NCI-H345 treated with DMSO at 0.1 percent for 48 hours (cell line): Measurements from ENCODE around the gene COL12A1.

Experiments used
- DNase-seq: peaks from one replicate; lab custom pipeline; 2025; ENCODE audit not compliant: unreplicated experiment; lab: John Stamatoyannopoulos, UW

The COL12A1 gene

DNA sequence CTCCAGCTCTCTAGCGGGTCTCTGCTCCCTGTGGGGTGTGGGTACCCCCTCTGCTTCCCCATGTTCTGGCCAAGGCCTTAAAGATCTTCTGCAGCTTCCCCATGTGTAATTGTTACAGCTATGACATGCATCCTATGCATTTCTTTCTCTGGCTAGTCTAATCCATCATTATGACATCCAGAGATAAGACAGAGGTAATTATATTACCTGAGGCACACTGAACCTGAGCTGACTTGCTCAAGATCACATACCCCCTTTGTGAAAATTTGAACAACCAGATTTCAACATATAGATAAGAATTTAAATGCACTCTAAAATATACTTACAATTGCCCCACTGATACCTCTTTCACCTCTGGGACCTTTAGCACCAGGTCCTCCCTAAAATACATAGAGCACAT lies 102.4 kb downstream of the COL12A1 start:
- no peak for DNase-seq

DNA sequence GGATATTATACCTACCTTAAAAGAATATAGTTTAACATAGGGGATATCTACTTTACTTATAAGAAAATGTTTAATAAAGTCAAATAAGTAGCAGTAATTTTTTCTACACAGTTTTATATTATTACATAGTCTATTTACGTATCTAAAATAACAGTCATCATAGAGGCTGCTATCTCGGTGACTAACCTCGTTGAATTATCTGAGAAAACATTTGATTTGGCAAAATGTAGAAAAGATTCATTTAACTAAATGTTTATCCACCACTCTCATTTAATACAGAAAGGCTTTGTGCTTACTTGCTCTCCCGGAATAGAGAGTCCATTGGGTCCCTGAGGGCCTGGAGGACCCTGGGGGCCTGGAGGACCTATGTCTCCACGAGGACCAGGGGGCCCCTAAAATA lies 103.6 kb downstream of the COL12A1 start:
- no peak for DNase-seq

DNA sequence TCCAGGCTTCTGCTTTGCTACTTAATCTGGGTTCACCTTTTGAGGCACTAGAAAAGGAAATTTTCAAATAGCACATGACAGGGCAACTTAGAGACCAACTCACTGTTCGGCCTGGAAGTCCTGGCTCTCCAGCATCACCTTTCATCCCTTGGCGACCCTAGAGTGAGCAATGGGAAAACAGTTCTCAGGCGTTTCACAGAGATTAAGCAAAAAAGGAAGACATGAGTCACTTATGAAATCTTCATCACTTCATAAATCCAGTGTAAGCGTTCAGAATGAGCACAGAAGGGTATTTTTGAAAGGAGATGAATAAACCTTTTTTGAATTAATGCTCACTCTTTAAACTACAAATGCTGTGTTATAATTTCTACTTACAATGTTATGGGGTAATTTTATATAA lies 104.0 kb downstream of the COL12A1 start:
- DNase-seq = no peak

DNA sequence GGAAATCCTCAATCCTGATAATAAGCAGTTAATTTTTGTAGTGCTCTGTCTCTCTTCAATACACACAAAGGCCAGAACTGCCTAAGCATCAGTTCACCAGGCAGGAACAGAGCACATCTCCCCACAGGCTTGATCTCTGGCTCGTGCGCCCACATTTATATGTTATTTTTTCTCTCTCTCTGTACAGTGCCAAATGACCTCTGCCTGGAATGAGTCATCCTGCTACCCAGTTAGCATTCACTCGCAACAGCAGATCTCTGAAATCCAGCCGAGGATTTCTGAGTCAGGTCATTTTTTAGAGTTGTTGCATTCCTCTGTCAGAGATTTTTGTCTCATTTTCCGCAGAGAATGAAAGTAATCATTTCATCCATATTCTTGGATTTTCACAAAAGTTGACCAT lies 107.1 kb downstream of the COL12A1 start:
- no peak for DNase-seq

DNA sequence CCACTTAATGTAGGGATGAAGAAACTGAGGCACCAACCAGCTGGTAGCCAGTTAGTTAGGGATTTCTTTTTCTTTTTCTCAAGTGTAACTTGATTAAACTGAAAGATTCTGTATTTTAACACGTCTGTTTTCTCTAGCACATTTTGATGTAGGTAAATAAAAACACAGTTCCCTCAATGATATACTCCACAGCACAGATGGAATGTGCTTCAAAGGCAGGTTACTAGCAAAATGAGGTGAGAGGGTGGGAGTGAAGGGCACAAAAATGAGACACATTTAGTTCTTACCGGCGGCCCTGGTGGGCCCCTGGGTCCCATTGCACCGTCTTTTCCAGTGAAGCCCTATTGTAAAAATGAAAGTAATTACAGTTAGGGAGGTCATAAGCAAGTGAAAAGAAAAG lies 108.9 kb downstream of the COL12A1 start:
- no peak for DNase-seq

DNA sequence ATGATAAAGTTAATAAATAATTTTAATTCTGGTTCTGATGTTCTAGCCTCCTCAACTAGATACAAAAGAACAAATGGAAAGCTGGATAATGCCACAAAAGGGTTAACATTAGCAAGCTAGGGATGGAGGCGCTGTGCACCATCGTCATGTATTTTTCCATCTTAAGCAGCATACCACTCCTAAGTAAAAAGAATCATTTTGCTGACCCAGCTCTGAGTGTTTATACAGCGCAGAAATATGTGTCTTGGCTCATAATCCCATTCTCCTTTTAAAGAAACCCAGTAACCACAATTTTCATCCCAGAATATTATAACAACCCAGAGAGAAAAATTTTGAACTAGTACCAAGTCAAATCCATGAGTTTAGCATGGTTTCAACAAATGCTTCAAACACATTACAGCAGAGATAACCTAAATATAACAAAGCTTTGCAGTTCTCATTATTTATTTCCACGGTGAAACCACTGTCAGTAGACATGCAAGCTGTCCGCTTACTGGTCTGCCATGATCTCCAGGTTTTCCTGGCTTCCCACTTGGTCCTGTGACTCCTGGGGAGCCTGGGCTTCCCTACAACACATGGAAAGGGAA lies 111.1 kb downstream of the COL12A1 start:
- no peak for DNase-seq

DNA sequence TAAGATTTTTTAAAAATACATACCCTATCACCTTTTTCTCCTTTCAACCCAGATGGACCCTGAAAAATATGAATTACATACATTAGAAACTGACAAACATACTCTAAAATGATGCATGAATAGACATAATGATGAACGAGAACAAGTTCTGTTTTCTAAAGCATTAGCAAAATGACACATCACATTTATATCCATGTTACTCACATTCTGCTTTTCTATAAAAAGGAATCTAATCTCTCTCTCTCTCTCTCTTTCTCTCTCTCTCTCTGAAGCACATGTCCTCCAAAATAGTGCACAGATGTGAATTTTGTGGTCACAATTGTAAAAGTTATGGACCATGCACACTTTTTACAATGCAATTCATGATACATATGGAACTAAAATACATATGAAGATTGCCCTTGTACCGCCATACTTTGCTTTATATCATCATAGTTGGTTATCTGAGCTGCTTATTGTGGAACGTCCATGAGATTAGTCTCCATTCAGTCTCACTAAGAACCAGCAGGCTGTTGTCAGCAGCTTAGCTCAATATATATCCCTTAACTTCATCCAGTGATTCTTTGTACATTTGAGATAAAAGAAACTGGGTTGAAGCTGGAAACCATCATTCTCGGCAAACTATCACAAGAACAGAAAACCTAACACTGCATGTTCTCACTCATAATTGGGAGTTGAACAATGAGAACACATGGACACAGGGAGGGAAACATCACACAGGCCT lies 114.2 kb downstream of the COL12A1 start:
- DNase-seq = no peak

DNA sequence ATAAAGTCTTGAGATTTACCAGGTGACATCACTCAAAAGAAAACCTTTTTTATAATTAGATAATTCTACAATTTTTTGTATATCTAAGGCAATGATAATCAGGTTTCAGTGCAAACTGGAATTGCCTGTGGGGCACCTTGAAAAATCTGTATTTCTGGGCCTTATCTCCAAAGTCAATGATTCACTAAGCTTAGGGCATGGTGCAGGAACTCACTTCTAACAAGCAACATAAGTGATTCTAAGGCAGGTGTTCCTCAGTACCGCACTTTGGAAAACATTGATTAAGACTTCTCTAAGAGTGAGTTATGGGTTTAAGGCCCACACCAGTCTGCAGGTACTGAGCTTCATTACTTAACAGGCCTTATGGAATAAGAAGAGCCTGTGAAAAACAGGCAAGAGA lies 115.3 kb downstream of the COL12A1 start:
- DNase-seq = no peak

DNA sequence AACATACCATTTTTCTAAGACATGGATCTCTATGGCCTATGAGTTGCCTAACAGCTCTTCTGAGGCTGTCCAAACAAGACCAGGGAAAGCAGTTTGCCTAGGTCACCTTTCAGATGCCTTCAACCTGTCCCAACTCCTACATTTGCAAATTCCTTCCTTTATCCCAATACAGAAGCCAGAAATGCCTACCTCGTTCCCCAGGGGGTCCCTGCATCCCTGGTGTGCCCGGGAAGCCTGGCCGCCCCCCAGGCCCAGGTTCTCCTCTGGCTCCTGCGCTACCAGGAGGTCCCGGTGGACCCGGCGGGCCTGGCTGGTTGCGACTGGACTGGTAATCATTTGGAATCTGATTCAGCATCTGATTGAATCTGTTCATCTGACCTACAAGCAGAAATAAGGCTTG lies 115.9 kb downstream of the COL12A1 start:
- no peak for DNase-seq

DNA sequence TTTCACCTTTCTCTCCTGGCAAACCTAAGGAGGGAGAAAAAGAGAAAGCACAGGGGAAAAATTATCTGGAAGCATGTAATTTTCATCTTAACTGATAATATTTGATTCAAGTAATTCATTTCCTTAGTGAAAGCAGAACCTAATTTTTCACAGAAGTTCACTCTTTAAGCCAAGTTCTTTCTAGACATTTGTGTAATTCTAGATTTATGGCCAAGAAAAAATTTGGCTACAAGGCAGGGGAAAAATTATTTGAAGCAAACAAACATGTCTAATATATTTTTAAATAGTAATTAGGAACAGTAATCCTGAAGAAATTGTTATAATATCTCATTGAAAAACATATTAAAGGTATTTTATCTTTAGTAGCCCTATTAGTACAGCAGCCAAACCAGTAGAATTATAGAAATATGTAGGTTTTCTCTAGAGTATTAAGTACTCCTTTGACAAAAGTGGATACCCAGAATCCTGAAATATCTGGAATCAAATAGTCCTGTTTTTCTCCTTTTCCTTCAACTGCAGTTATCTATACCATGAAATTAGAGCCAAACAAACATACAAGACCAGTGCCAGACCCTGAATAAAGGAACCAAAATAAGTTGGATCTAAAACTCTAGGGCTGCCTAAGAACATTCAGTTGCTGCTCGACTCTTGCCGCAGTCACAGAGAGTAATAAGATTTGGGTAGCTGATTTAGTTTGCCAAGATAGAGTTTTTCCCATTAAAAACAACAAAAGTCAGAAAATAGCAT lies 116.5 kb downstream of the COL12A1 start:
- DNase-seq = no peak

DNA sequence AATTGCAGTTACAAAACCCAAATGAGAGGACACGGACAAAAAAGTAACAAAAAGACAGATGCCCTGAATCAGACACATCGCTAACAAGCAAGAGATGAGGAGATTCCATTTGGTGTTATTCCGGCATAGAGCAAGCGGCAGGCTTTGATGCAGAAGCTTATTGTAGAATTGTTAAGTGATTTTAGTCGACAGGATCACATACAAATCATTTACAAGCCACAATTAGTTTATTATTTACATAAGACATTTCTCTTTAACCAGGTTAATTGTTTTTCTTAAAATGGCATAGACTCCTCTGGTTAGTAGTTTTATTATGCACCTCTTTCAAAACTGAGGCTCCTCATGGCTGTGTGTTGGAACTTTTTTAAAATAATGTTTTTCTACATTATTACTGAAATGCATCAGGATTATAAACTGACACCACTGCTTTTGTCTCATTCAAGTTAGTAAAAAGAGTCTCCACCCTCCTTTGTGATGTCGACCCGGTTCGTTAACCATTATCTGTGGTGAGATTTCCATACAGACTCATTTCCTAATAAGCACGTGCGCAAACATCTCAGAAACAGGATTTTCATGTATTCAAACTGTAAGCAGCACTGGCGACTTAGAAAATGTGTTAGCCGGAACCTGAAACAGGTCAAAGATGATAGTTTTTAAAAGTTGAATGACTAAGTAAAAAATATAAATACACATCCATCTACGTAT lies 119.8 kb downstream of the COL12A1 start:
- no peak for DNase-seq

DNA sequence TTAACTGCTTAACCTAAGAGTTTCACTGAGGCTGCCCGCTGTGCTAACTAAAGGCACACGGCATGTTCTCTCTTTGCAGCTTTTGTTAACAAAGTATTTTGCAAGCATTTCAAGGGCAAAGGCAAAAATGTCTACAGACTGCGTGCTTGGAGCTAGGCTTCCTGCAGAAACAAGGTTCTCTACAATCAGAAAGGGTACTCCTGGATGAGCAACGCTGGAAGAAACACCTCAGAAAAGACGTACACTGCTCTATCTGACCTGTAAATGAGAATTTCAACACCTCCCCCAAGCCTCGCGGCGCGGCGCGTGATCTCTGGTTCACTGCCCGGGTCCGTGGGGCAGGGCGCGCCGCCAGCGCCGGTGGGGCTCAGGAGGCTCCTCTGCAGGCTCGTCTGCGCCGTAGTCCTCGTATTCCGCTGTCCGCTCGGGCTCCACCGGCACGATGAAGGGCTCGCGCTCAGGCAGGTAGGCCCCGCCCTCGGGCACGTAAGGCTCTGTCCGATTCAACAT lies 120.9 kb downstream of the COL12A1 start:
- no peak for DNase-seq

DNA sequence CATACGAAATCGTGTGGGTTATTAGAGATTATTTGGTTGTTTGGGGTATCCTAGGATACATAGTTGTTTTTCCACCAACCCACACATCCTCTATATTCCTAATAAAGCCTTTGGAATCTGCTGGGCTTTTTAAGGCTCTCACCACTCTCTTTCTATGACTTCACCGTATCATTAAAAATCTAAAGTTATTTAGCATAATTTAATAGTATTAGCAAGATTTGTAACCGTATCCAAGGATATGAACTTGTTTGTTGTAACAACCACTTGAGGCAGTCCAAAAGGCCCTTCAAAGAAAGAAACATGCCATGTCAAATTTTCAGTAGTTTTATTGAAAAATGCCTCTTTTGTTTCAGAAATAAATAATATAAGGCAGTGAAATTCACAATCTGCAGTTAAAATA lies 121.8 kb downstream of the COL12A1 start:
- DNase-seq = no peak

DNA sequence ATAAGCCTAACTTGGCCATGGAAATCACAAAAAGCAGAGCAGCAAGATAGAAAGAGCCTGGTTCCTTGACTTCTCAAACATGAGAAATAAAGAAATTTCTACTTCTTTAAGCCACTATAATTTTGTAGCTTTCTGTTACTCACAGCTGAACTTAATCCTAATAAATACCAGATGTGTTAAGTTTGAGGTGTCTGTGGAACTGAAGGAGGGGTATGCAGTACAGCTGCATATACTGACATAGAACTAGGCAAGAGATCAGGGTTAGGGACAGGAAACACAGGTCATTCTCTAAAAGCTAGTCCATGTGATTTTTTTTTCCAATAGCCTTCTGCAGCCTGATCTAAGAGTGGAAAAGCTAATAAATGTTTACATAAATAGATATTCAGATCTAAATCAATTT lies 123.9 kb downstream of the COL12A1 start:
- DNase-seq = no peak

DNA sequence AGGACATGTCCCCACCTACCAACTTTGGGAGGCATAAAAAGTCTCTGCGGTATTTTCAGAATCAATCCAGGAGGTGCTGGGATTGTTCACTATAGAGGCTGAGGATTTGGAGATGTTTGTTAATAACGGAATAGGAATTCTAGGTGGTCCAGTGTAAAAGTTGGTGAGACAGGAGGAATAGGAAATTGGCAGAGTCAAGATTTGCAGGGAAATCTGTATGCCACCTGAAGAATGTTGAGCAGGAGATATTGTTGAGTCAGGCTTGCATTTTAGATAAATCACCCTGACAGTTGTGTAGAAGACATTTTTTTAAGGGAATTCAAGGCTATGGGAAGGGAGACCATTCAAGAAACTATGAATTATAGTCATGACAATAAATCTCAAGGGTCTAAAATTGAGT lies 124.8 kb downstream of the COL12A1 start:
- DNase-seq = no peak

DNA sequence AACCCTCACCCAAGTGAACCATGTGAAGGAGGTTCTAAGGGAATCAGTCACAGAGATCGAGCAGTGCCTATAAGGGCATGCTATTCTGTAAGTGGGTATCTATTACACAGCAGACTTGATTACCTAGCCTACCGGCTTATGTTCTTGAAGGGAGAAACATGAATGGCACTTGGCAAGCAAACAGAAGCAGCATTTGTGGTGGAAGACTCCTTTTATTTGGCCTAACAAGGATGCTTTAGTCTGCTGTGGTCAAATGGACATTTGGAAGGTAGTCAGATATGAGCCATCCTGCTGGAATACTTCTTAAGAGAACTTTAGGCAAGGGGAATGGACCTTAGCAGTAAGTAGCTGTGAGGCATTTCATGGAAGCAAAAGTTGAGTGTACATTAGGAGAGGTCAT lies 126.3 kb downstream of the COL12A1 start:
- DNase-seq = no peak

DNA sequence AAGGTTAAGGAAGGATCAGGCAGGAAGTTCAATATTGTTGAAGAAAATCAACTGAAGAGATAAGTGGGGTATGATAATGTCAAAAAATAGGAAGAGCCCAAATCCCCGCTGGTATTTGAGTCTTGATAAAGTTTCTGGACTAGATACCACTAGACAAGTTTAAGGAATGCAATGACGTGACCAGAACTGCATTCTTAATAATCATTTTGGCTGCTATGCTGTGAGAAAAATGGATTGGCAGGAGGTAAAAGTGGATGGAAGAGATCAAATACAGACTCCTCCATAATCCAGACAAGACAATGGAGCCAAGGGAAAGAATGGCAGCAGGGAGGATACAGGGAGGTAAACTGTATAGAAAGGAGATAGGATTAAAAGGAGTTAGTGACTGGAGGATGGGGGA lies 128.2 kb downstream of the COL12A1 start:
- DNase-seq = no peak

DNA sequence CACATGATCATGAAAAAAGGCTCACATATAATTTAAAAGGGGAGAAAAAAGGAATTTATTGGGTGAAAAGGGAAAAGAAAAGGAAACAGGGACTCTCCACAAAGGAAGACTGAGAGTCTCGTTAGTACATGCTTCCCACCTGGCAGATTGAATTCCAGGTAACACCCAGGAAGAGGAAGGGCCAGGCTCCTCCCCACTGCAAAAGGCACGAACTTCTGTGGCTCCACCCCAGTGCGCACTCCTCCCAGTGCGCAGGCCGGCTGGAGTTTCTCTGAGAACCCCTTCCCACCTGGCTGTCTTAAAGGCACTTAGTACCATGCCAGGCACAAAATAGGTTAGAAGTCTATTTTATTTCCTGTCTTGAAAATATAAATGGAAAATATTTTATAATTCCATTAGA lies 129.8 kb downstream of the COL12A1 start:
- no peak for DNase-seq

DNA sequence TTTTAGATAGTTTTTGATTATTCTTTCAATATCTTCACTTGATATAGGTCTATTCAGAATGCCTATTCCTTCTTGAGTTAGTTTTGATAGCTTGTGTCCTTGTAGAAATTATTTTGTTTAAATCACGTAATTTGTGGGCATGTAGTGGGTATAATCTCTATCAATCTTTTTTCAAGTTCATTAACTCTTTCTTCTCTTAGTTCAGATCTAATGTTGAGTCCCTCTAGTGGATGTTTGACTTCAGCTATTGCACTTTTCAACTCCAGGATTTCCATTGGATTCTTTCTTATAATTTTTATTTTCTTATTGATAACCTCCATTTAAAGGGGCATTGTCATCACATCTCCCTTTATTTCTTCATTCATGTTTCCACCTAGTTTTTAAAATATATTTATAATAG lies 135.6 kb downstream of the COL12A1 start:
- no peak for DNase-seq

DNA sequence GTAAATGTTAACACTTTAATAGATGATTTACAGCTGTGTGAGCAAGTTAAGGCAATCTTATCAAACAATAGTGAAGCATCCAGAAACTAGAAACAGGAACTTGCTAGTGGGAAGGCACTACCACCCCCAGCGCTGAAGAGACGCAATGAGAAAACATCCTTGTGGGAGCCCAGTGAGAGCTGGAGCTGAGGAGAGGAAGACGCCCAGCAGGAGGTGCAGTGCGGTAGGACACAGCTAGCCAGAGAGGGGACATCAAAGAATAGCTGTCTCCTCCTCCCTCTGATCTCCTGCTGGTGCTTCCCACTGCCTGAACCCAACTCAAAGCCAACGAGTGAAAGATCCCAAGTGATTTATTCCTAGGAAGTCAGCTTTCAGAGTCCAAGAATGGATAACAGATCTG lies 140.3 kb downstream of the COL12A1 start:
- DNase-seq = no peak

DNA sequence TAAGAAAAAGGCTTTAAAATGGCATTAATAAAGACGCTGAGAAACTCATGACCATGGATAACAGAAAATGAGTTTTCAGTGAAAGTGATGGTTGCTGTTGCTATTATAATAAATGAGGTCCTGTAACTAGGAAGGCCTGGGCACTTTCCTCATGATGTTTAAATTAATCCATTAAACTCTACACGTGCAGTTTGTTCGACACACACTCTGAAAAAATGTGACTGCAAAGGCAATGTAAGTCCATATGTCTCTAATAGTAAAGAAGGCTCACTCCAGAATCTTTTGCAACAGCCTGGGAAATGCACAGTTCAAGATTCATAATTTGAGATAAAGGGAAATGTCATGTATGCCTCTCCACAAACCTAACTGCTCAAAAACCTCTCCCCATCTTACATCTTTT lies 153.4 kb downstream of the COL12A1 start:
- no peak for DNase-seq

DNA sequence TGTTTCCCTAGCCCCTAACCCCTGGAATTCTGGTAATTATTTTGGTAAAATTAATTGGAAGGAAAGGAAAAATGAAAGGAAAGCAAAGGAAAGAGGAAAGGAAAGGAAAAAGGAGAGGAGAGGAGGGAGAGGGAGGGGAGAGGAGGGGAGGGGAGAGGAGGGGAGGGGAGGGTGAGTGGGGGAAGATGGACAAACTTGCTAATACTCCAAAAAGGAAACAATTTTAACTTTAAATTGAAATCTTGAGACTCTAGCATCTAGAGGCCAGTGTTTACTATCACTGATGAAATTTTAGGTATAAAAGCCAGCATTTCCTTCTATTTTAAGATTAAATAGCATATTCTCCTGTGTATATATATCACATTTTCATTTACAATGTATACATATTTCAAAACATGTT lies 156.5 kb downstream of the COL12A1 start:
- DNase-seq = no peak
